Measurements from ENCODE around the gene INPP5B. TPM values are rescaled to one million over a fixed set of nuclear protein-coding genes. Genes with fewer than 3 reads are reported as not detected.

INPP5B gene
- total and polyA plus RNA-seq, 2 experiments from 2014 or later, result 6.9 to 29.1 TPM

DNA sequence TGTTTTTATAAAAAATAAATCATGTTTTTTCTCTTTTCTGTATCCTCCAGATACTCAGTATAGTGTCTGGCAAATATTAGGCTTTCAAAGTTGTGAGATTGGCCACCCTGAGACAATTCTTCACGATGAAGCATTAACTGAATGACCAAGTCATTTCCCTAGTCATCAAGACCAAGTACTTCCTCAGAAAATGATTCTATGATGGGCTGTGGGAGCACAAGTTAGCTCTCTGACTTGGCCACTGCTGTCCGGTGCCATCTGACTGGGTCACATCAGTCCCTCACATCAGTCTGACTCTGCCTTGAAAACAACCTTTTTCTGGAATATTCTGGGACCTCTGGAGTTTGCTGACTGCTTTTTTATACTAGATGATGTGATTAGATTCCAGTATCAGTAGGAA, 125.4 kb downstream of the INPP5B start:
- no peak overlapping the region for H2AFZ ChIP-seq
- peaks cover 2% of the 10 kb centered on the region for H3K27me3 Mint-ChIP-seq (ENCODE audit: insufficient read depth, low read depth, poor library complexity)
- no peak overlapping the region for H3K27ac Mint-ChIP-seq
- no peaks in the 10 kb centered on the region for H3K79me2 ChIP-seq (replicated peaks; ENCODE audit: insufficient read depth)
- H4K20me1 ChIP-seq (replicated peaks; ENCODE audit: insufficient read depth), result peaks cover 9% of the 10 kb centered on the region; the same call in 1 of the 2 replicates
- no peaks in the 10 kb centered on the region for H3K27me3 ChIP-seq (ENCODE audit: insufficient read depth)
- no peak for ATAC-seq
- H3K36me3 Mint-ChIP-seq (ENCODE audit: low read depth), result peaks cover 25% of the 10 kb centered on the region
- H3K27ac ChIP-seq (ENCODE audit: low read depth), result no peak overlapping the region
- no peaks in the 10 kb centered on the region for H3K4me1 ChIP-seq (ENCODE audit: insufficient read depth)
- no peak for DNase-seq (ENCODE audit: low spot score)
- 0 out of 3 replicates have a peak, but pooled peaks cover 4% of the 10 kb centered on the region for H3K4me1 Mint-ChIP-seq
- no peaks in the 10 kb centered on the region for H3F3A ChIP-seq (replicated peaks; ENCODE audit: low read depth)
- H3K9me2 ChIP-seq (ENCODE audit: insufficient read depth), result no peaks in the 10 kb centered on the region
- H3K4me3 ChIP-seq, result no peak overlapping the region
- peaks cover 32% of the 10 kb centered on the region for H3K36me3 ChIP-seq (ENCODE audit: insufficient read depth)
- no peak for TF ChIP-seq EZH2 (IDR thresholded peaks at IDR 0.05; ENCODE audit: low read depth, unreplicated experiment)
- no peak for TF ChIP-seq JUNB (IDR thresholded peaks at IDR 0.05; ENCODE audit: unreplicated experiment)
- no peak for TF ChIP-seq ZNF331 (CRISPR knock-in tag; IDR thresholded peaks at IDR 0.05; ENCODE audit: low read depth)
- no peak for TF ChIP-seq CREB1 (CRISPR knock-in tag; IDR thresholded peaks at IDR 0.05; ENCODE audit: low read depth)
- no peak for TF ChIP-seq EZH2phosphoT487 (IDR thresholded peaks at IDR 0.05; ENCODE audit: unreplicated experiment)
- no peak for TF ChIP-seq STAT1 (IDR thresholded peaks at IDR 0.05; ENCODE audit: unreplicated experiment)
- TF ChIP-seq ZNF462 (CRISPR knock-in tag; IDR thresholded peaks at IDR 0.05), result no peak
- TF ChIP-seq, protein P1, sequence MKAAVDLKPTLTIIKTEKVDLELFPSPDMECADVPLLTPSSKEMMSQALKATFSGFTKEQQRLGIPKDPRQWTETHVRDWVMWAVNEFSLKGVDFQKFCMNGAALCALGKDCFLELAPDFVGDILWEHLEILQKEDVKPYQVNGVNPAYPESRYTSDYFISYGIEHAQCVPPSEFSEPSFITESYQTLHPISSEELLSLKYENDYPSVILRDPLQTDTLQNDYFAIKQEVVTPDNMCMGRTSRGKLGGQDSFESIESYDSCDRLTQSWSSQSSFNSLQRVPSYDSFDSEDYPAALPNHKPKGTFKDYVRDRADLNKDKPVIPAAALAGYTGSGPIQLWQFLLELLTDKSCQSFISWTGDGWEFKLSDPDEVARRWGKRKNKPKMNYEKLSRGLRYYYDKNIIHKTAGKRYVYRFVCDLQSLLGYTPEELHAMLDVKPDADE (IDR thresholded peaks at IDR 0.05), result no peak
- no peak overlapping the region for H3K4me2 ChIP-seq
- H3K9me3 Mint-ChIP-seq, result no peaks in the 10 kb centered on the region
- H3K4me3 Mint-ChIP-seq, result no peak overlapping the region
